ENCODE results near the gene ARHGAP44.
A peak's percentile ranks its signal among the peaks of the same experiment; 100 is the strongest.

Gene ARHGAP44

GRCh38 chr17:12992676-12993075 lies 203.4 kb downstream of the ARHGAP44 start:
- no peak for DNase-seq

GRCh38 chr17:12993631-12994030 lies 204.3 kb downstream of the ARHGAP44 start:
- DNase-seq = no peak

GRCh38 chr17:12994341-12995074 lies 205.2 kb downstream of the ARHGAP44 start:
- DNase-seq = no peak

DNA sequence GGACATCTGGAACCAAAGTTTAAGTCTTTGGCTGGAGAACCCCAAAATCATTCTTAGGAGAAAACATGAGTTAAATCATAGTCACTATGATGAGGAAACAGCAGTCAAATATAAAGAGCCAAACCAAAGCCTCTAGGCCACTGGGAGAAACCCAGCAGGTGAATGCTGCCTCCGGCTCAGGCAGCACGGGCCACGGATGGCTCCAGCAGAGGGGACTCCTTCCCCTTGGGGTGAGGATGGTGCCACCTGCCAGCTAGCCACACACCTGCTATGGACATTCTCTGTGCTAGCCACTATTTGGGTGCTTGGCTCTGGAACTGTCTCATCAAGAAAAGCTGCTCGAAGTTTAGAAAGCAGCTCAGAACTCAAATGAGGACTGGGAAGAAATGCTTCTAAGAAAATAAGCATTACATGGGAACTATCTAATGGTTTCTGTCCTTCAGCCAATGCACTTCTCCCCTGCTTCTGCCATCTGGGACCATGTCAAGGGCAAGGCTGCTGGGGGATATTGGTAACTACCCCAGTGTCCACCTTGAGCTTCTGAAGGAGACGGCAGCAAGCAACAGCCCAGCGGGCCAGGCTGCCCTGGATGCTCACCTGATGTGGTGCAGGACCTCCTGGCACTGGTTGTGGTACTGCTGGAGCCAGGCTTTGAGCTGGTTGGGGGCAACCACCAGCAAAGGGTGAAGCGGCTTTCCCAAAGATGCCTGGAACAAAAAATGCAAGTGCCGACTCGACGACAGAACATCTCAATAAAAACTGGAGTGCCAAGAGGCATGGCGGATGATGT lies 206.0 kb downstream of the ARHGAP44 start:
- no peak for DNase-seq

DNA sequence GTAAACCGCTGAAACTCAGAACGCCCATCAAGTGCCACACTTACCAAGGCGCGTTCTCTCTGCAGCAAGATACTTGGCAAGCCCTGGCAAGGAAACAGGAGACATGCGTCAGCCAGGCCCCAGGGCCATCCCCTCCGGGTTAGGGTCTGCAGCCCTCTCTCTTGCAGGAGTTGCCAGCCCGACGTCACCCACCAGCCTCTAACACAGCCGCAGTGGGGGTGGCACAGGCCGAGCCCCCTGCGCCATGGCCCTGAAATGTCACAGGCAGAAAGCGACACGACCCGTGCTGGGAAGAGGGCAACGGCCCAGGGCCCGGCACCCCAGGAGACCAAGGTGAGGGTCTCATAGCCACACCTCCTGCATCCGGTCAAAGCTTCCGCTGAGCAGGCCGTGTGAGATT lies 206.6 kb downstream of the ARHGAP44 start:
- no peak for DNase-seq

GRCh38 chr17:12996357-12996756 lies 207.1 kb downstream of the ARHGAP44 start:
- no peak for DNase-seq

DNA sequence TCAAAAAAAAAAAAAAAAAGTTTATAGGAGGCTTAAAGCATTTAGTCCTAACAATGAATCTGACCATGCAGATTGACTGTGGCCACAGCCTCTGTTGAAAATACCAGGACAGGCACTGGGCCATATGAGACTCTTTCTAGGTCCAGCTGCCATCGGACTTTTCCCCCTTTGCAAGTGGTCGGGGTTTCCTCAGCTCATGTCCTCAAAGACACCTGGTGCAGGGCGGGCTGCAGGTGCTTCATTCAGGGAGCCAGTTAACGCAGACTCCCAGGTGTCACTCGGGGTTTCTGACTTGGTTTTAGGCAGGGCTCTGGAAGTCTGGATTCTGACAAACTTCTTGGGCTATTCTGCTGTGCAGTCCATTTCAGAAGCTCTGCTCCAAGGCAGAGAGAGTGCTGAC lies 207.6 kb downstream of the ARHGAP44 start:
- no peak for DNase-seq

- DNase-seq = no peak
Measured at GRCh38 chr17:12998461-12998860, 209.2 kb downstream of the ARHGAP44 start.

- DNase-seq = no peak
Measured at GRCh38 chr17:12998874-12999273, 209.6 kb downstream of the ARHGAP44 start.

DNA sequence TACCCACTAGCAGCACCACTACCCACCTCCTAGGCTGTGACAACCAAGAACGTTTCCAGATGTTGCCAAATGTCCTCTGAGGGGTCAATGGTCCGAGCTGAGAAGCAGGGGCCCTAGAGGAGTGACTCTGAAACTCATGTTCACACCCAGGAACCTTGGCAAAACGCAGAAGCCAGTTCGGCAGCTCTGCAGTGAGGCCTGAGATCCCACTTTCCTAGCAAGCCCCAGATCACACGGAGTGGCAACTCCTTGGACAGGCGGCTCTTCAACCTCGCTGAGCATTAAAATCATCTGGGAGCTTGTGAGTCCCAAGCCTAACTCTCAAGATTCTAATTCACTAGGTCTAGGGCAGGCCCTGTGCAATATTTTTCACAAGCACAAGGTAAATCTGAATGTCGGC lies 211.3 kb downstream of the ARHGAP44 start:
- DNase-seq = no peak

- peak in 25 of 56 donors; percentile 7 to 74 (median 27) for DNase-seq
Measured at GRCh38 chr17:13001991-13002615, 212.8 kb downstream of the ARHGAP44 start.

DNA sequence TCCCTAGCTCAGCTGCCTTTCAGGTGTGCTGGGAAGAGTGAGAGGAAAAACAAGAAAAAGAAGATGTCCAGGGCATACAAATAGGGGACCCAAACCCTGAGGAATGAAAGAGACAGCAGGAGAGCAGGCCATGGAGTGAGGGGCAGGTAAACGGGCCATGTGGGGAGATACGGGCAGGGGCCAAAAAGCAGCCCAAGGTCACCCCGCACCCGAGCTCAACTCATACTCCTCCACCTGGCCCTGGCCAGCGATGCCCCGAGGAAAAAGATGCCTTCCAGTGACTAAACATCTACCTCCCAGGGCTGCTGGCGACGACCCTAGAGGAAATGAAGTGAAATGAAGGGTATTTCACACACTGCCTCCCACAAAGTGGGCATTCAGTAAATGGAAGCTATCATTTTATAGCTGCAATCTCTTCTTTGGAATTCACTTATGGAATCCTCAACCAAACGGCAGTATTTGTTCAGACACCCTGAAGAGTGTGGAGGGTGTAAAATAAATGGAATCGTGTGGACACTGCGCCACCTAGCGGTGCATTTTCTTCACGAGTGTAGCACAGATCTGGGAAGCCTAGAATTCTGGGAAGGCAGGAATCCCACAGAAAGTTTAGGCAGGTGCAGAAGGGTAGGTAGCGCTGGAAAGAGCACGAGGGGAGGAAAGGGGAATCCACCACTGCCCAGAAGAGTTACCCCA lies 213.6 kb downstream of the ARHGAP44 start:
- peak in 49 of 56 donors; percentile 8 to 92 (median 47) for DNase-seq

DNA sequence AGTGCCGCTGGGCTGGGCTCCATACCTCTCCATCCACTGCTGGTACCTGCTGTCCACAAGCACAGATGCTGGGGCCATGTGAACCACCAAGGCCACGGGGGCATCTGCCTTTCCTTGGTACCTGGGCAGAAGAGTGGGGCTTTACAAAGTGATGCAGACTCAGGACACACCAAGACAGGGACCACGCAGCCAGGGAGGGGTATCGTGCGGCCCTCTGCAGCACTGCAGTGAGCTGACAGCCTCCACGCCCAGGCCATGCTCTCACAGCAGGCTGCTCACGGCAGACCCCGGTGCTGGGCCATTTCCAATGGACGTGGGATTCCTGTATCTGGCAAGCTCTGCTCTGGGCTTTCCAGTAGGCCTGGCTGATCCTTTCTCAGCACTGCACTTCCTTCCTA lies 214.2 kb downstream of the ARHGAP44 start:
- no peak for DNase-seq

GRCh38 chr17:13003927-13004326 lies 214.6 kb downstream of the ARHGAP44 start:
- no peak for DNase-seq

DNA sequence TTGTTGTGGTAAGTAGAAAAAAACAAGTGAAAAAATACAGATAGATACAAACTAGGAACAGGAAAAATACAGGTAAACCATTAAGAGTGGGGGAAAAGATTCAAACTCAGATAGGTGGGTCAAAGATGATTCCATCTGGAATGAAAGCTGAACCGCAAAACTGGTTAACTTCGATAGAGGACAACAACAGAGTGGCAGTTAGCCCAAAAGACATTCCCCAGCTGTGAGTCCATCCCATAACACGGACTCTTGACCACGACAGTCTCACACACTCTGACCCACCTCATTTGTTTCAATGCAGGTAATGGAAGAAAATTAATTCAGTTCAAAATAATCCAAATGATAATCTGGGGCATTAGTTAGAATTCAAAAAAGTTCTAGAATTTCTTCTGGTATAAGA lies 215.0 kb downstream of the ARHGAP44 start:
- no peak for DNase-seq

- no peak for DNase-seq
Measured at GRCh38 chr17:13005530-13005929, 216.2 kb downstream of the ARHGAP44 start.

- DNase-seq = no peak
Measured at GRCh38 chr17:13008461-13008860, 219.2 kb downstream of the ARHGAP44 start.

- DNase-seq = no peak
Measured at GRCh38 chr17:13010959-13011358, 221.7 kb downstream of the ARHGAP44 start.

DNA sequence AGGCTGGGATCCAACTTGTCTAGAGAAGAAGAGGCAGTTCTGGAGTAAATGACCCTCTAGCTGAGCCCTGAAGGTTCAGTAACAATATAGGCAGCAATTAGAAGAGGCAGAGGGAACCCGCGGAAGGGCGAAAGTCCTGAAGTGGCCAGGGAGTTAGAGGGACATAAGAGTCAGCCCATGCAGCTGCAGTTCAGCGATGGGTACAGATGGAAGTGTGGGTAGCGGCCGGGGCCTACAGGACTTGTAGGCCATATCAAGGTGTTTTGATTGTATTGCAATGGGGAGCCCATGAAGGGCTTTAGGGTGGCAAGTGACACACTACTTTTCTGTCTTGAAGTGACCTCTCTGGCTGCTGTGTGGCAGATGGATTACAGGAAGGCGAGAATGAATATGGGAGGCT lies 225.5 kb downstream of the ARHGAP44 start:
- no peak for DNase-seq

GRCh38 chr17:13016881-13017654 lies 227.8 kb downstream of the ARHGAP44 start:
- DNase-seq = no peak
